GM23338 (cell line): ENCODE measurements around the gene ZBTB1. TPM values are rescaled to one million over a fixed set of nuclear protein-coding genes. Genes with fewer than 3 reads are reported as not detected.

Source experiments
- ATAC-seq: fragments of 200-7000 bp; cut with Tn5 transposase; 3 replicates; pipeline ENCODE4 v1.9.1; 2020
- DNase-seq: peaks from one replicate; pipeline ENCODE4 v3.0.0-alpha.2; 2015; ENCODE audit warnings: low spot score
- H2AFZ ChIP-seq: fragments of 200-600 bp; sonication (generic); 2 replicates; pipeline ENCODE4 v1.8.0; 2016; ENCODE audit warnings: antibody characterized with exemption, mild to moderate bottlenecking, moderate library complexity
- H3F3A ChIP-seq: fragments of 200-600 bp; sonication (generic); replicated peaks from 2 replicates; pipeline ENCODE4 v1.8.0; 2017; ENCODE audit warnings: antibody characterized with exemption, mixed run types, low read depth
- H3K27ac ChIP-seq: fragments of 200-600 bp; sonication (generic); 2 replicates; pipeline ENCODE4 v1.6.1; 2016; ENCODE audit warnings: low read depth
- H3K27me3 ChIP-seq: fragments of 200-600 bp; sonication (generic); 2 replicates; pipeline ENCODE4 v1.8.0; 2016; ENCODE audit warnings: mild to moderate bottlenecking, mixed run types, moderate library complexity; ENCODE audit not compliant: insufficient read depth
- H3K36me3 ChIP-seq: fragments of 200-600 bp; sonication (generic); 2 replicates; pipeline ENCODE4 v1.8.0; 2016; ENCODE audit warnings: mild to moderate bottlenecking; ENCODE audit not compliant: insufficient read depth
- H3K4me1 ChIP-seq: fragments of 200-600 bp; sonication (generic); 2 replicates; pipeline ENCODE4 v1.8.0; 2016; ENCODE audit warnings: mild to moderate bottlenecking, moderate library complexity; ENCODE audit not compliant: insufficient read depth
- H3K4me2 ChIP-seq: fragments of 200-600 bp; sonication (generic); 2 replicates; pipeline ENCODE4 v1.7.1; 2017; ENCODE audit warnings: mixed run types
- H3K4me3 ChIP-seq: fragments of 200-600 bp; sonication (generic); 2 replicates; pipeline ENCODE4 v1.6.1; 2016; ENCODE audit warnings: mixed run types
- H3K79me2 ChIP-seq: fragments of 200-600 bp; sonication (generic); replicated peaks from 2 replicates; pipeline ENCODE4 v1.8.0; 2017; ENCODE audit warnings: mild to moderate bottlenecking; ENCODE audit not compliant: insufficient read depth
- H3K9me2 ChIP-seq: fragments of 200-600 bp; sonication (generic); 2 replicates; pipeline ENCODE4 v1.8.0; 2017; ENCODE audit not compliant: insufficient read depth
- H4K20me1 ChIP-seq: fragments of 200-600 bp; sonication (generic); replicated peaks from 2 replicates; pipeline ENCODE4 v1.8.0; 2017; ENCODE audit warnings: mild to moderate bottlenecking; ENCODE audit not compliant: insufficient read depth
- H3K27ac Mint-ChIP-seq: 2 replicates; pipeline ENCODE4 v1.8.0; 2020; ENCODE audit warnings: inconsistent platforms, mild to moderate bottlenecking, moderate library complexity, mixed read lengths
- H3K27me3 Mint-ChIP-seq: 3 replicates; pipeline ENCODE4 v1.8.0; 2022; ENCODE audit warnings: low read depth, mild to moderate bottlenecking, moderate library complexity, mixed read lengths, inconsistent platforms; ENCODE audit not compliant: insufficient read depth, poor library complexity
- H3K36me3 Mint-ChIP-seq: 3 replicates; pipeline ENCODE4 v1.8.0; 2021; ENCODE audit warnings: low read depth, mild to moderate bottlenecking, inconsistent platforms, moderate library complexity, mixed read lengths
- H3K4me1 Mint-ChIP-seq: 3 replicates; pipeline ENCODE4 v1.8.0; 2020; ENCODE audit warnings: mild to moderate bottlenecking, inconsistent platforms, mixed read lengths
- H3K4me3 Mint-ChIP-seq: 3 replicates; pipeline ENCODE4 v1.8.0; 2021; ENCODE audit warnings: moderate library complexity, mild to moderate bottlenecking, inconsistent platforms, mixed read lengths
- H3K9me3 Mint-ChIP-seq: 3 replicates; pipeline ENCODE4 v1.8.0; 2020; ENCODE audit warnings: moderate library complexity, mild to moderate bottlenecking, inconsistent platforms, mixed read lengths
- CREB1 ChIP-seq: fragments of 250-450 bp; sonication (Bioruptor Pico); IDR thresholded peaks from 2 replicates; pipeline ENCODE4 v1.5.0; 2020; ENCODE audit warnings: low read depth, mild to moderate bottlenecking, moderate library complexity
- JUNB ChIP-seq: IDR thresholded peaks from one replicate; pipeline ENCODE4 v1.6.1; 2016; ENCODE audit warnings: antibody characterized with exemption; ENCODE audit not compliant: unreplicated experiment
- ZNF331 ChIP-seq: fragments of 250-450 bp; sonication (Bioruptor Pico); IDR thresholded peaks from 2 replicates; pipeline ENCODE4 v1.5.0; 2020; ENCODE audit warnings: low read depth, mild to moderate bottlenecking, moderate library complexity
- polyA plus RNA-seq: library from polyadenylated mRNA; unstranded; fragments of >200 nt; fragmentation: Nextera tagmentation; extraction: Ambion mirVana; gene quantifications from 2 replicates; pipeline ENCODE4 v1.2.1, GENCODE V29; 2016
- total RNA-seq: library from RNA; depleted of rRNA; stranded (reverse); fragments of >200 nt; shearing (Covaris generic); gene quantifications from 2 replicates; pipeline ENCODE4 v1.2.3, GENCODE V29; 2014
- TF ChIP-seq, protein P1 (sequence below), 2 experiments: fragments of 200-600 bp in 1 of 2; sonication (generic) in 1 of 2; conservative IDR thresholded peaks; 2 replicates each; pipeline versions ENCODE4 v1.5.1 to v1.6.1; 2016 to 2017; ENCODE audit warnings: antibody characterized with exemption in 2 of 2, low read depth in 2 of 2, mild to moderate bottlenecking in 2 of 2, moderate library complexity in 1 of 2
- TF ChIP-seq, protein P2 (sequence below): fragments of 250-450 bp; sonication (Bioruptor Pico); IDR thresholded peaks from 2 replicates; pipeline ENCODE4 v1.5.0; 2020; ENCODE audit warnings: mild to moderate bottlenecking, moderate library complexity

ZBTB1 gene
- total and polyA plus RNA-seq, 2 experiments from 2014 or later: 11.2 to 33.0 TPM

DNA sequence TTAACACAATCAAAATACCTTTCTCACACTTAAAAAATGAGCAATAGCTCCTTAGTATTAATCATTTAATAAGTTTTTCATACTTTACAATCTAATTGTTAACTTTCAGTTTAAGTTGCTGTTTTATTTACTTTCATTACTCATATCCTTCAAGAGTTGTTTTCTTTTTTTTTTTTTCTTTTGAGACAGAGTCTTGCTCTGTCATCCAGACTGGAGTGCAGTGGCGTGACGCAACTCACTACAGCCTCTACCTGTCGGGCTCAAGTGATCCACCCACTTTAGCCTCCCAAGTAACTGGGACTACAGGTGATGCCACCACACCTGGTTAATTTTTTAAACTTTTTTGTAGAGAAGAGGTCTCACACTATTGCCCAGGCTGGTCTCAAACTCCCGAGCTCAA, 16.1 kb downstream of the ZBTB1 start:
- Histone ChIP-seq H3K4me2 (no peak overlapping the region), H3K27ac (no peak overlapping the region), H3F3A (no peaks in the 10 kb centered on the region), H3K9me2 (no peaks in the 10 kb centered on the region), H3K4me3 (no peak overlapping the region), H3K27me3 (no peaks in the 10 kb centered on the region), H2AFZ (no peak overlapping the region), H4K20me1 (peaks cover 20% of the 10 kb centered on the region; the same call in 1 of the 2 replicates), H3K79me2 (peaks cover 67% of the 10 kb centered on the region), H3K4me1 (no peaks in the 10 kb centered on the region), H3K36me3 (no peaks in the 10 kb centered on the region; the same call in 1 of the 2 replicates)
- Mint-ChIP-seq H3K27ac (no peak overlapping the region), H3K4me1 (no peaks in the 10 kb centered on the region; the same call in 2 of the 3 replicates), H3K4me3 (no peak overlapping the region), H3K27me3 (no peaks in the 10 kb centered on the region), H3K36me3 (no peaks in the 10 kb centered on the region; the same call in 2 of the 3 replicates), H3K9me3 (no peaks in the 10 kb centered on the region; the same call in 2 of the 3 replicates)
- TF ChIP-seq CREB1 (CRISPR knock-in tag) (no peak), JUNB (no peak), ZNF331 (CRISPR knock-in tag) (no peak)
- TF ChIP-seq, protein P1, sequence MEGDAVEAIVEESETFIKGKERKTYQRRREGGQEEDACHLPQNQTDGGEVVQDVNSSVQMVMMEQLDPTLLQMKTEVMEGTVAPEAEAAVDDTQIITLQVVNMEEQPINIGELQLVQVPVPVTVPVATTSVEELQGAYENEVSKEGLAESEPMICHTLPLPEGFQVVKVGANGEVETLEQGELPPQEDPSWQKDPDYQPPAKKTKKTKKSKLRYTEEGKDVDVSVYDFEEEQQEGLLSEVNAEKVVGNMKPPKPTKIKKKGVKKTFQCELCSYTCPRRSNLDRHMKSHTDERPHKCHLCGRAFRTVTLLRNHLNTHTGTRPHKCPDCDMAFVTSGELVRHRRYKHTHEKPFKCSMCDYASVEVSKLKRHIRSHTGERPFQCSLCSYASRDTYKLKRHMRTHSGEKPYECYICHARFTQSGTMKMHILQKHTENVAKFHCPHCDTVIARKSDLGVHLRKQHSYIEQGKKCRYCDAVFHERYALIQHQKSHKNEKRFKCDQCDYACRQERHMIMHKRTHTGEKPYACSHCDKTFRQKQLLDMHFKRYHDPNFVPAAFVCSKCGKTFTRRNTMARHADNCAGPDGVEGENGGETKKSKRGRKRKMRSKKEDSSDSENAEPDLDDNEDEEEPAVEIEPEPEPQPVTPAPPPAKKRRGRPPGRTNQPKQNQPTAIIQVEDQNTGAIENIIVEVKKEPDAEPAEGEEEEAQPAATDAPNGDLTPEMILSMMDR (conservative IDR thresholded peaks at IDR 0.05; ENCODE audit: low read depth in 2 of 2): no peak
- TF ChIP-seq, protein P2, sequence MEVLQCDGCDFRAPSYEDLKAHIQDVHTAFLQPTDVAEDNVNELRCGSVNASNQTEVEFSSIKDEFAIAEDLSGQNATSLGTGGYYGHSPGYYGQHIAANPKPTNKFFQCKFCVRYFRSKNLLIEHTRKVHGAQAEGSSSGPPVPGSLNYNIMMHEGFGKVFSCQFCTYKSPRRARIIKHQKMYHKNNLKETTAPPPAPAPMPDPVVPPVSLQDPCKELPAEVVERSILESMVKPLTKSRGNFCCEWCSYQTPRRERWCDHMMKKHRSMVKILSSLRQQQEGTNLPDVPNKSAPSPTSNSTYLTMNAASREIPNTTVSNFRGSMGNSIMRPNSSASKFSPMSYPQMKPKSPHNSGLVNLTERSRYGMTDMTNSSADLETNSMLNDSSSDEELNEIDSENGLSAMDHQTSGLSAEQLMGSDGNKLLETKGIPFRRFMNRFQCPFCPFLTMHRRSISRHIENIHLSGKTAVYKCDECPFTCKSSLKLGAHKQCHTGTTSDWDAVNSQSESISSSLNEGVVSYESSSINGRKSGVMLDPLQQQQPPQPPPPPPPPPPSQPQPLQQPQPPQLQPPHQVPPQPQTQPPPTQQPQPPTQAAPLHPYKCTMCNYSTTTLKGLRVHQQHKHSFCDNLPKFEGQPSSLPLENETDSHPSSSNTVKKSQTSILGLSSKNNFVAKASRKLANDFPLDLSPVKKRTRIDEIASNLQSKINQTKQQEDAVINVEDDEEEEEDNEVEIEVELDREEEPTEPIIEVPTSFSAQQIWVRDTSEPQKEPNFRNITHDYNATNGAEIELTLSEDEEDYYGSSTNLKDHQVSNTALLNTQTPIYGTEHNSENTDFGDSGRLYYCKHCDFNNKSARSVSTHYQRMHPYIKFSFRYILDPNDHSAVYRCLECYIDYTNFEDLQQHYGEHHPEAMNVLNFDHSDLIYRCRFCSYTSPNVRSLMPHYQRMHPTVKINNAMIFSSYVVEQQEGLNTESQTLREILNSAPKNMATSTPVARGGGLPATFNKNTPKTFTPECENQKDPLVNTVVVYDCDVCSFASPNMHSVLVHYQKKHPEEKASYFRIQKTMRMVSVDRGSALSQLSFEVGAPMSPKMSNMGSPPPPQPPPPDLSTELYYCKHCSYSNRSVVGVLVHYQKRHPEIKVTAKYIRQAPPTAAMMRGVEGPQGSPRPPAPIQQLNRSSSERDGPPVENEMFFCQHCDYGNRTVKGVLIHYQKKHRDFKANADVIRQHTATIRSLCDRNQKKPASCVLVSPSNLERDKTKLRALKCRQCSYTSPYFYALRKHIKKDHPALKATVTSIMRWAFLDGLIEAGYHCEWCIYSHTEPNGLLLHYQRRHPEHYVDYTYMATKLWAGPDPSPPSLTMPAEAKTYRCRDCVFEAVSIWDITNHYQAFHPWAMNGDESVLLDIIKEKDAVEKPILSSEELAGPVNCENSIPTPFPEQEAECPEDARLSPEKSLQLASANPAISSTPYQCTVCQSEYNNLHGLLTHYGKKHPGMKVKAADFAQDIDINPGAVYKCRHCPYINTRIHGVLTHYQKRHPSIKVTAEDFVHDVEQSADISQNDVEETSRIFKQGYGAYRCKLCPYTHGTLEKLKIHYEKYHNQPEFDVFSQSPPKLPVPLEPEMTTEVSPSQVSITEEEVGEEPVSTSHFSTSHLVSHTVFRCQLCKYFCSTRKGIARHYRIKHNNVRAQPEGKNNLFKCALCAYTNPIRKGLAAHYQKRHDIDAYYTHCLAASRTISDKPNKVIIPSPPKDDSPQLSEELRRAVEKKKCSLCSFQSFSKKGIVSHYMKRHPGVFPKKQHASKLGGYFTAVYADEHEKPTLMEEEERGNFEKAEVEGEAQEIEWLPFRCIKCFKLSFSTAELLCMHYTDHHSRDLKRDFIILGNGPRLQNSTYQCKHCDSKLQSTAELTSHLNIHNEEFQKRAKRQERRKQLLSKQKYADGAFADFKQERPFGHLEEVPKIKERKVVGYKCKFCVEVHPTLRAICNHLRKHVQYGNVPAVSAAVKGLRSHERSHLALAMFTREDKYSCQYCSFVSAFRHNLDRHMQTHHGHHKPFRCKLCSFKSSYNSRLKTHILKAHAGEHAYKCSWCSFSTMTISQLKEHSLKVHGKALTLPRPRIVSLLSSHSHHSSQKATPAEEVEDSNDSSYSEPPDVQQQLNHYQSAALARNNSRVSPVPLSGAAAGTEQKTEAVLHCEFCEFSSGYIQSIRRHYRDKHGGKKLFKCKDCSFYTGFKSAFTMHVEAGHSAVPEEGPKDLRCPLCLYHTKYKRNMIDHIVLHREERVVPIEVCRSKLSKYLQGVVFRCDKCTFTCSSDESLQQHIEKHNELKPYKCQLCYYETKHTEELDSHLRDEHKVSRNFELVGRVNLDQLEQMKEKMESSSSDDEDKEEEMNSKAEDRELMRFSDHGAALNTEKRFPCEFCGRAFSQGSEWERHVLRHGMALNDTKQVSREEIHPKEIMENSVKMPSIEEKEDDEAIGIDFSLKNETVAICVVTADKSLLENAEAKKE (CRISPR knock-in tag): no peak
- ATAC-seq: no peak
- DNase-seq: no peak
